CD14-positive monocyte (primary cell): ENCODE measurements around the gene RASAL2. TPM values are rescaled to one million over a fixed set of nuclear protein-coding genes. Genes with fewer than 3 reads are reported as not detected.
A peak's percentile ranks its signal among the peaks of the same experiment; 100 is the strongest.

ENCODE experiments used
- DNase-seq, 3 donors: peaks; one replicate each; pipeline ENCODE4 v3.0.0-alpha.2; 2011 to 2022
- H2AFZ ChIP-seq: 2 replicates; pipeline ENCODE4 v1.6.0; 2012; ENCODE audit warnings: mild to moderate bottlenecking, low read depth, low read length, inconsistent platforms; ENCODE audit not compliant: insufficient read depth, poor library complexity, severe bottlenecking
- H3K27ac ChIP-seq, 2 donors: 1 replicate in 1 of 2; 2 replicates in 1 of 2; pipeline ENCODE4 v1.5.1; 2012 to 2013; ENCODE audit warnings: low read length in 2 of 2, control low read depth in 1 of 2, inconsistent platforms in 1 of 2, low read depth in 1 of 2, mild to moderate bottlenecking in 1 of 2
- H3K27me3 ChIP-seq, 2 donors: one replicate each; pipeline versions ENCODE4 v1.6.0 to v1.6.1; 2011 to 2013; ENCODE audit warnings: low read length in 2 of 2; ENCODE audit not compliant: control insufficient read depth in 2 of 2, insufficient read depth in 2 of 2
- H3K36me3 ChIP-seq, 2 donors: replicated peaks in 1 of 2; 1 replicate in 1 of 2; 2 replicates in 1 of 2; pipeline versions ENCODE4 v1.5.1 to v1.6.1; 2012 to 2013; ENCODE audit warnings: low read length in 2 of 2, control low read depth in 1 of 2, inconsistent platforms in 1 of 2, mild to moderate bottlenecking in 1 of 2; ENCODE audit not compliant: insufficient read depth in 2 of 2, control insufficient read depth in 1 of 2
- H3K4me1 ChIP-seq, 2 donors: 1 replicate in 1 of 2; 2 replicates in 1 of 2; pipeline versions ENCODE4 v1.5.1 to v1.6.1; 2012 to 2013; ENCODE audit warnings: low read length in 2 of 2, control low read depth in 1 of 2, inconsistent platforms in 1 of 2, mild to moderate bottlenecking in 1 of 2, moderate library complexity in 1 of 2; ENCODE audit not compliant: insufficient read depth in 2 of 2, control insufficient read depth in 1 of 2
- H3K4me2 ChIP-seq: replicated peaks from 2 replicates; pipeline ENCODE3; 2012; ENCODE audit warnings: low read length, moderate library complexity, mild to moderate bottlenecking; ENCODE audit not compliant: poor library complexity, severe bottlenecking; ENCODE audit errors: extremely low read depth
- H3K4me3 ChIP-seq, 3 experiments: fragments of 200-600 bp in 1 of 3; sonication (generic) in 1 of 3; replicated peaks in 1 of 3; 1 replicate in 2 of 3; 2 replicates in 1 of 3; pipeline ENCODE4 v1.5.1; 2011 to 2013; ENCODE audit warnings: low read length in 3 of 3, mild to moderate bottlenecking in 3 of 3, control low read depth in 2 of 3, low read depth in 2 of 3, inconsistent platforms in 1 of 3, moderate library complexity in 1 of 3
- H3K79me2 ChIP-seq: 2 replicates; pipeline ENCODE4 v1.6.0; 2012; ENCODE audit warnings: mild to moderate bottlenecking, control low read depth, inconsistent platforms, low read length, moderate library complexity; ENCODE audit not compliant: insufficient read depth
- H3K9ac ChIP-seq: 2 replicates; pipeline ENCODE4 v1.6.0; 2017; ENCODE audit warnings: low read length, mild to moderate bottlenecking; ENCODE audit not compliant: insufficient read depth, poor library complexity, severe bottlenecking
- H3K9me3 ChIP-seq, 2 donors: replicated peaks in 1 of 2; 1 replicate in 1 of 2; 2 replicates in 1 of 2; pipeline versions ENCODE4 v1.5.1 to v1.6.1; 2012 to 2013; ENCODE audit warnings: low read length in 2 of 2, control low read depth in 1 of 2; ENCODE audit not compliant: control insufficient read depth in 1 of 2, insufficient read depth in 1 of 2
- H4K20me1 ChIP-seq: 2 replicates; pipeline ENCODE4 v1.6.0; 2012; ENCODE audit warnings: mild to moderate bottlenecking, low read length, control low read depth, moderate library complexity; ENCODE audit not compliant: insufficient read depth
- H3K27ac Mint-ChIP-seq, 7 donors: one replicate each; pipeline ENCODE4 v1.8.0; 2020; ENCODE audit warnings: mild to moderate bottlenecking in 7 of 7, mixed read lengths in 7 of 7, moderate library complexity in 6 of 7, inconsistent platforms in 2 of 7
- H3K27me3 Mint-ChIP-seq, 3 donors: one replicate each; pipeline ENCODE4 v1.8.0; 2021 to 2022; ENCODE audit warnings: low read depth in 3 of 3, mild to moderate bottlenecking in 3 of 3, mixed read lengths in 3 of 3, moderate library complexity in 3 of 3, inconsistent platforms in 1 of 3
- H3K36me3 Mint-ChIP-seq, 2 donors: one replicate each; pipeline ENCODE4 v1.8.0; 2020; ENCODE audit warnings: mixed read lengths in 2 of 2, inconsistent platforms in 1 of 2, mild to moderate bottlenecking in 1 of 2
- H3K4me1 Mint-ChIP-seq: one replicate; pipeline ENCODE4 v1.8.0; 2020; ENCODE audit warnings: mild to moderate bottlenecking, mixed read lengths
- H3K4me3 Mint-ChIP-seq, 2 donors: one replicate each; pipeline ENCODE4 v1.8.0; 2020; ENCODE audit warnings: mild to moderate bottlenecking in 2 of 2, mixed read lengths in 2 of 2, moderate library complexity in 1 of 2
- H3K9me3 Mint-ChIP-seq, 7 donors: one replicate each; pipeline ENCODE4 v1.8.0; 2020 to 2022; ENCODE audit warnings: mixed read lengths in 7 of 7, mild to moderate bottlenecking in 6 of 7, moderate library complexity in 6 of 7, inconsistent platforms in 2 of 7
- WGBS: methylation state at CpG from one replicate; pipeline ENCODE4 v1.1.5; 2013; ENCODE audit warnings: missing lambda C conversion rate; ENCODE audit not compliant: insufficient coverage; 5-methylcytosine and 5-hydroxymethylcytosine counted together
- intact Hi-C, 2 donors: fragments of 100-400 bp; cut with micrococcal nuclease; formaldehyde crosslinking; loops; one replicate each; pipeline versions ENCODE4 v1.15.0 to v1.15.1; 2023
- polyA plus RNA-seq, 3 donors: library from polyadenylated mRNA; depleted of rRNA in 1 of 3; unstranded in 2 of 3; stranded (reverse) in 1 of 3; fragments of 300-500 nt in 2 of 3; fragments of >200 nt in 1 of 3; fragmentation: Illumina TruSeq in 2 of 3; gene quantifications; 1 replicate in 2 of 3; 2 replicates in 1 of 3; pipeline ENCODE4 v1.2.3, GENCODE V29; 2012 to 2021
- TF ChIP-seq, protein P1 (sequence below): fragments of 200-600 bp; IDR thresholded peaks from one replicate; pipeline ENCODE4 v1.8.0; 2022; ENCODE audit warnings: antibody characterized with exemption, mild to moderate bottlenecking

Gene RASAL2
- polyA plus RNA-seq, 3 donors = 0.15 to 1.00 (median 0.63) TPM

DNA sequence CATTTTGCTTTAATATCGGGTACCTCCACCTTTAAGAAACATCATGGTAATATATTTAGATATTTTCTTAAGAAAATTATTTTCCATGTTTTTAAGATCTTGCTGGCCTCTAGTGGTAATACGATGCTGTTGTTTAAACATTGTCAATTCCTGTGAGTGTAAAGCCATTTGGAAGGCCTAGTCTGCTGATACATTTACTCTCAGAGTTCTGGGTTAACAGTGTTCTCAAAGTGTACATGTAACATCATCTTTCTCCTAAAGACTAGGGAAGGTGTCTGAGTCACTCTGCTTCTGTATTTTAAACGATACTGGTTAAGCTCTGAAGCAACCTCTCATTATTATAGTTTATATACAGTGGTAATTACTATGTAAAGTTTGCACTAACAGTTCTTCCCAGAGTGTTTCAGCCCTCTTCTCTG is 189.1 kb downstream of the RASAL2 start:
- Histone ChIP-seq H3K9me3 (no peaks in the 10 kb centered on the region), H3K4me1 (peaks cover 41 to 42% of the 10 kb centered on the region in 2 donors), H3K27me3 (no peaks in the 10 kb centered on the region), H3K36me3 (no peaks in the 10 kb centered on the region), H4K20me1 (no peaks in the 10 kb centered on the region), H3K79me2 (no peaks in the 10 kb centered on the region), H2AFZ (no peak overlapping the region), H3K4me2 (peak overlapping the region; percentile 68), H3K9ac (no peak overlapping the region), H3K27ac (peak overlapping the region in 1 of 2 donors; percentile 66), H3K4me3 (peak overlapping the region in 1 of 3 experiments; percentile 58)
- Mint-ChIP-seq H3K4me1 (peaks cover 48% of the 10 kb centered on the region), H3K9me3 (no peaks in the 10 kb centered on the region), H3K36me3 (no peaks in the 10 kb centered on the region), H3K27ac (peak overlapping the region; percentile 83 to 93 (median 87)), H3K27me3 (no peaks in the 10 kb centered on the region), H3K4me3 (peak overlapping the region; percentile 53 to 83)
- intact Hi-C loops = loop anchor here (10.0 kb wide), 1 partner anchor 248 kb away; no protein-coding TSS in a partner anchor
- DNase-seq = peak; percentile 45 to 80 (median 73)
- no CpG with 5 or more reads among the region's 3 CpGs for WGBS
- TF ChIP-seq, protein P1, sequence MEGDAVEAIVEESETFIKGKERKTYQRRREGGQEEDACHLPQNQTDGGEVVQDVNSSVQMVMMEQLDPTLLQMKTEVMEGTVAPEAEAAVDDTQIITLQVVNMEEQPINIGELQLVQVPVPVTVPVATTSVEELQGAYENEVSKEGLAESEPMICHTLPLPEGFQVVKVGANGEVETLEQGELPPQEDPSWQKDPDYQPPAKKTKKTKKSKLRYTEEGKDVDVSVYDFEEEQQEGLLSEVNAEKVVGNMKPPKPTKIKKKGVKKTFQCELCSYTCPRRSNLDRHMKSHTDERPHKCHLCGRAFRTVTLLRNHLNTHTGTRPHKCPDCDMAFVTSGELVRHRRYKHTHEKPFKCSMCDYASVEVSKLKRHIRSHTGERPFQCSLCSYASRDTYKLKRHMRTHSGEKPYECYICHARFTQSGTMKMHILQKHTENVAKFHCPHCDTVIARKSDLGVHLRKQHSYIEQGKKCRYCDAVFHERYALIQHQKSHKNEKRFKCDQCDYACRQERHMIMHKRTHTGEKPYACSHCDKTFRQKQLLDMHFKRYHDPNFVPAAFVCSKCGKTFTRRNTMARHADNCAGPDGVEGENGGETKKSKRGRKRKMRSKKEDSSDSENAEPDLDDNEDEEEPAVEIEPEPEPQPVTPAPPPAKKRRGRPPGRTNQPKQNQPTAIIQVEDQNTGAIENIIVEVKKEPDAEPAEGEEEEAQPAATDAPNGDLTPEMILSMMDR = peak; percentile 53

DNA sequence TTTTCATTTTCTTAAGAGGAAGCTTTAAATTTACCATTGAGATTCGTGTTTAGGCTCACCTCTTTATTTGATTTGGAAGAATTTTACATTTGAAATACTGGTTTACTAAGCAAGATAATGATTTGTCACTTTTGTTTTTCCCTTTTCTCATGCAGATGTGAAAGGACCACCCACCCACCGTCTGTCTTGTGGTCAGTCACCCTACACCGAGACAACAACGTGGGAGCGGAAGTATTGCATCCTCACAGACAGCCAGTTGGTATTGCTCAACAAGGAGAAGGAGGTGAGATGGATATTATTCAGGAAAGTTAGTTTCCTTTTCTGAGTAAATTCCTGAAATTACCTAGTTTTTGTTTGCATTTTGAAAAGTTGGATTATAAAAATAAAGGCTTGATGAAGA is 189.5 kb downstream of the RASAL2 start:
- Histone ChIP-seq H3K36me3 (no peaks in the 10 kb centered on the region), H3K27ac (peak overlapping the region; percentile 19 to 66), H3K79me2 (no peaks in the 10 kb centered on the region), H3K9me3 (no peaks in the 10 kb centered on the region), H3K4me1 (peaks cover 37% of the 10 kb centered on the region in 2 donors), H3K4me3 (peak overlapping the region in 2 of 3 experiments; percentile 19 to 58), H4K20me1 (no peaks in the 10 kb centered on the region), H3K27me3 (no peaks in the 10 kb centered on the region), H2AFZ (no peak overlapping the region), H3K9ac (no peak overlapping the region), H3K4me2 (peak overlapping the region; percentile 68)
- Mint-ChIP-seq H3K27ac (peak overlapping the region; percentile 83 to 93 (median 87)), H3K4me1 (peaks cover 44% of the 10 kb centered on the region), H3K36me3 (no peaks in the 10 kb centered on the region), H3K27me3 (no peaks in the 10 kb centered on the region), H3K4me3 (peak overlapping the region; percentile 53 to 83), H3K9me3 (no peaks in the 10 kb centered on the region)
- DNase-seq = peak; percentile 38 to 79 (median 75)
- intact Hi-C loops = loop anchor here (10.0 kb wide), 1 partner anchor 249 kb away; no protein-coding TSS in a partner anchor
- TF ChIP-seq, protein P1 = no peak
- WGBS = no CpG with 5 or more reads among the region's 5 CpGs
